Endothelial cell of umbilical vein (primary cell): Measurements from ENCODE around the gene FOS. TPM values are rescaled to one million over a fixed set of nuclear protein-coding genes. Genes with fewer than 3 reads are reported as not detected.

Experiments
- BruUV-seq: library from RNA; stranded (reverse); fragments of 400-500 nt; replicated peaks from 2 replicates; lab custom pipeline; 2021; lab: Mats Ljungman, UMichigan
- CTCF ChIA-PET: fragments of 300-600, 350-600 bp; sonication (Branson Sonifier 250); formaldehyde crosslinking; loops from one replicate; lab custom pipeline; 2021; ENCODE audit warnings: antibody characterized with exemption, inconsistent platforms; lab: Charles Lee
- POLR2A ChIA-PET: fragments of 300-600, 350-600 bp; sonication (Branson Sonifier 250); formaldehyde crosslinking; loops from one replicate; lab custom pipeline; 2021; ENCODE audit warnings: antibody characterized with exemption, inconsistent platforms; lab: Charles Lee
- DNase-seq: peaks from one replicate; pipeline ENCODE4 v3.0.0-alpha.2; 2011; ENCODE audit warnings: low read depth, low spot score
- FAIRE-seq: peaks from 2 replicates; lab custom pipeline; 2011; peaks lifted over from hg19 to GRCh38; lab: Jason Lieb, UNC
- H2AFZ ChIP-seq: 2 replicates; pipeline ENCODE4 v1.6.0; 2012; ENCODE audit warnings: low read depth, low read length, control low read depth, inconsistent platforms
- H3K27ac ChIP-seq: 2 replicates; pipeline ENCODE4 v1.5.1; 2011; ENCODE audit warnings: low read depth, mild to moderate bottlenecking, control low read depth, low read length, moderate library complexity; ENCODE audit not compliant: insufficient read depth
- H3K27me3 ChIP-seq, 2 experiments: 2 replicates each; pipeline versions ENCODE4 v1.6.0 to v1.6.1; 2011; ENCODE audit warnings: low read length in 2 of 2, mixed read lengths in 1 of 2; ENCODE audit not compliant: control insufficient read depth in 2 of 2, insufficient read depth in 2 of 2
- H3K36me3 ChIP-seq, 2 experiments: 2 replicates in 1 of 2; 3 replicates in 1 of 2; pipeline ENCODE4 v1.5.1; 2011; ENCODE audit warnings: low read length in 2 of 2, mild to moderate bottlenecking in 1 of 2, moderate library complexity in 1 of 2; ENCODE audit not compliant: control insufficient read depth in 2 of 2, insufficient read depth in 2 of 2; ENCODE audit errors: extremely low read depth in 1 of 2
- H3K4me1 ChIP-seq: 3 replicates; pipeline ENCODE4 v1.5.1; 2011; ENCODE audit warnings: mild to moderate bottlenecking, low read length; ENCODE audit not compliant: control insufficient read depth, insufficient read depth; ENCODE audit errors: extremely low read depth
- H3K4me2 ChIP-seq: 2 replicates; pipeline ENCODE4 v1.6.1; 2011; ENCODE audit warnings: low read length, control low read depth, mixed read lengths; ENCODE audit not compliant: insufficient read depth
- H3K4me3 ChIP-seq, 3 experiments: fragments of 200-600 bp in 1 of 3; sonication (generic), shearing (Covaris generic) in 1 of 3; replicated peaks in 1 of 3; 2 replicates each; pipeline ENCODE4 v1.5.1; 2011 to 2016; ENCODE audit warnings: control low read depth in 3 of 3, low read length in 3 of 3, mild to moderate bottlenecking in 2 of 3, inconsistent platforms in 1 of 3, low read depth in 1 of 3, moderate library complexity in 1 of 3; ENCODE audit not compliant: insufficient read depth in 1 of 3
- H3K79me2 ChIP-seq: 2 replicates; pipeline ENCODE4 v1.6.0; 2012; ENCODE audit warnings: low read length, inconsistent platforms; ENCODE audit not compliant: control insufficient read depth, insufficient read depth
- H3K9ac ChIP-seq: replicated peaks from 2 replicates; pipeline ENCODE3; 2011; ENCODE audit warnings: low read length, control low read depth; ENCODE audit not compliant: insufficient read depth; ENCODE audit errors: extremely low read depth
- H3K9me1 ChIP-seq: replicated peaks from 3 replicates; pipeline ENCODE4 v1.6.0; 2011; ENCODE audit warnings: mild to moderate bottlenecking, low read length; ENCODE audit not compliant: control insufficient read depth, insufficient read depth; ENCODE audit errors: extremely low read depth
- H3K9me3 ChIP-seq: replicated peaks from 2 replicates; pipeline ENCODE4 v1.5.1; 2012; ENCODE audit warnings: low read length, inconsistent platforms; ENCODE audit not compliant: control insufficient read depth, insufficient read depth
- H4K20me1 ChIP-seq: replicated peaks from 2 replicates; pipeline ENCODE3; 2011; ENCODE audit warnings: mild to moderate bottlenecking, low read length; ENCODE audit not compliant: control insufficient read depth, insufficient read depth; ENCODE audit errors: extremely low read depth
- CTCF ChIP-seq, 2 donors: IDR thresholded peaks; 1 replicate in 1 of 2; 2 replicates in 1 of 2; pipeline ENCODE4 v1.5.1; 2011; ENCODE audit warnings: low read length in 2 of 2, mild to moderate bottlenecking in 2 of 2, moderate library complexity in 2 of 2, control low read depth in 1 of 2, inconsistent platforms in 1 of 2, low read depth in 1 of 2; ENCODE audit not compliant: insufficient read depth in 1 of 2; ENCODE audit errors: extremely low read depth in 1 of 2
- EZH2 ChIP-seq: IDR thresholded peaks from 2 replicates; pipeline ENCODE4 v1.6.1; 2012; ENCODE audit warnings: borderline replicate concordance, low read depth, mild to moderate bottlenecking, moderate library complexity, low read length, inconsistent platforms; ENCODE audit not compliant: severe bottlenecking
- FOS ChIP-seq: IDR thresholded peaks from 2 replicates; pipeline ENCODE4 v1.6.1; 2011; ENCODE audit warnings: mild to moderate bottlenecking, low read length, moderate library complexity, borderline replicate concordance; ENCODE audit not compliant: insufficient read depth
- GATA2 ChIP-seq: IDR thresholded peaks from 2 replicates; pipeline ENCODE4 v1.7.0; 2011; ENCODE audit warnings: low read depth, mild to moderate bottlenecking, moderate library complexity, mixed read lengths, low read length; ENCODE audit not compliant: insufficient read length, insufficient read depth
- JUN ChIP-seq: IDR thresholded peaks from 2 replicates; pipeline ENCODE4 v1.6.1; 2011; ENCODE audit warnings: borderline replicate concordance, low read depth; ENCODE audit not compliant: insufficient read length, insufficient read depth
- MAX ChIP-seq: IDR thresholded peaks from 2 replicates; pipeline ENCODE4 v1.6.1; 2011; ENCODE audit not compliant: insufficient read depth, insufficient read length
- MYC ChIP-seq: IDR thresholded peaks from one replicate; pipeline ENCODE4 v1.6.1; 2011; ENCODE audit warnings: mild to moderate bottlenecking, low read depth, low read length
- POLR2A ChIP-seq: IDR thresholded peaks from 2 replicates; pipeline ENCODE4 v1.6.1; 2012; ENCODE audit warnings: low read depth, mild to moderate bottlenecking, control low read depth, low read length
- POLR2AphosphoS5 ChIP-seq: IDR thresholded peaks from 2 replicates; pipeline ENCODE4 v1.6.1; 2012; ENCODE audit warnings: low read depth, mild to moderate bottlenecking, control low read depth, low read length, moderate library complexity; ENCODE audit not compliant: insufficient read depth
- dilution Hi-C: fragments of 300-500 bp; cut with MboI; formaldehyde crosslinking; loops from one replicate; pipeline ENCODE4 v1.15.0; 2019; ENCODE audit warnings: low sequenced_read_pairs; ENCODE audit not compliant: extremely low pct_ligation_motif_present
- intact Hi-C: fragments of 100-400 bp; cut with micrococcal nuclease; formaldehyde crosslinking; loops from one replicate; pipeline ENCODE4 v1.10.0; 2022
- polyA plus RNA-seq, 4 experiments: library from polyadenylated mRNA; depleted of rRNA in 3 of 4; stranded (reverse) in 3 of 4; unstranded in 1 of 4; fragments of >200 nt; gene quantifications; 2 replicates each; pipeline versions ENCODE4 v1.2.1 to v1.2.3, GENCODE V29; 2011 to 2012; ENCODE audit warnings: missing spikeins in 1 of 4
- total RNA-seq: library from RNA; stranded (reverse); gene quantifications from 2 replicates; pipeline ENCODE4 v1.2.3, GENCODE V29; 2021

FOS gene
- total and polyA plus RNA-seq, 2 donors (not counting 3 experiments of a cell fraction or from before 2014, with no cell fraction given) = 9.2 to 41.6 TPM

GRCh38 chr14:75318353-75318752 lies 39.7 kb downstream of the FOS start:
- Histone ChIP-seq H3K9me1 (no peaks in the 10 kb centered on the region), H3K4me2 (no peak overlapping the region), H3K4me1 (no peaks in the 10 kb centered on the region), H3K27ac (no peak overlapping the region), H3K36me3 (no peaks in the 10 kb centered on the region), H3K27me3 (peaks cover 7 to 15% of the 10 kb centered on the region in 2 experiments), H4K20me1 (no peaks in the 10 kb centered on the region), H3K9me3 (no peaks in the 10 kb centered on the region), H3K4me3 (no peak overlapping the region), H3K9ac (no peak overlapping the region), H2AFZ (no peak overlapping the region), H3K79me2 (no peaks in the 10 kb centered on the region)
- no peak for DNase-seq
- no TSS peak for BruUV-seq
- TF ChIP-seq EZH2 = no peak
- no peak for TF ChIP-seq POLR2AphosphoS5
- no peak for TF ChIP-seq GATA2
- no peak for TF ChIP-seq CTCF (IDR thresholded peaks at IDR 0.05; ENCODE audit: extremely low read depth in 1 of 2, insufficient read depth in 1 of 2, low read depth in 1 of 2, low read length in 2 of 2)
- TF ChIP-seq MAX = no peak
- no peak for TF ChIP-seq MYC
- TF ChIP-seq POLR2A = no peak
- TF ChIP-seq JUN = no peak
- no peak for TF ChIP-seq FOS
- intact Hi-C loops = no loop called here
- POLR2A ChIA-PET = no interaction called here
- no peak for FAIRE-seq
- dilution Hi-C loops = no loop called here
- CTCF ChIA-PET = interaction anchor here (1.1 kb wide), 1 partner anchor 166 kb away, joined by 3 read pairs; no protein-coding TSS in a partner anchor
